ENCODE results near the gene CD7.
A peak's percentile ranks its signal among the peaks of the same experiment; 100 is the strongest.

The CD7 gene

GRCh38 chr17:82328141-82328993, 11.0 kb upstream of the CD7 start:
- peak; percentile 64 for DNase-seq

GRCh38 chr17:82327757-82328140, 10.3 kb upstream of the CD7 start:
- DNase-seq, result no peak

- no peak for DNase-seq
These were observed 9.9 kb upstream of the CD7 start for GRCh38 chr17:82327289-82327688.

GRCh38 chr17:82325286-82326180, 8.1 kb upstream of the CD7 start:
- no peak for DNase-seq

- no peak for DNase-seq
These were observed 7.3 kb upstream of the CD7 start for GRCh38 chr17:82324566-82325285.

- peak; percentile 68 for DNase-seq
These were observed 6.3 kb upstream of the CD7 start for GRCh38 chr17:82323514-82324234.

GRCh38 chr17:82322526-82323453, 5.4 kb upstream of the CD7 start:
- DNase-seq, result no peak

- DNase-seq, result no peak
These were observed 4.6 kb upstream of the CD7 start for GRCh38 chr17:82321947-82322466.

- DNase-seq, result peak; percentile 57
These were observed 3.8 kb upstream of the CD7 start for GRCh38 chr17:82320956-82321927.

GRCh38 chr17:82320140-82320840, 2.9 kb upstream of the CD7 start:
- no peak for DNase-seq

GRCh38 chr17:82319619-82320062, 2.2 kb upstream of the CD7 start:
- DNase-seq, result no peak

GRCh38 chr17:82318772-82319606, 1.6 kb upstream of the CD7 start:
- DNase-seq, result no peak

- no peak for DNase-seq
These were observed 726 bp upstream of the CD7 start for GRCh38 chr17:82318169-82318498.

- DNase-seq, result no peak
These were observed 586 bp downstream of the CD7 start for GRCh38 chr17:82316651-82317393.

GRCh38 chr17:82315703-82316358, 1.6 kb downstream of the CD7 start:
- DNase-seq, result peak; percentile 53

GRCh38 chr17:82314727-82315605, 2.4 kb downstream of the CD7 start:
- DNase-seq, result peak; percentile 68
